Stimulated activated naive CD8-positive, alpha-beta T cell treated with anti-CD3 and anti-CD28 coated beads, Interleukin-15, Interleukin-2, amounts not matched to agents 100 ng/mL and 50 ng/mL, for 24 hours (primary cell): ENCODE data around the gene DBR1.

ENCODE experiments used
- H3K27ac Mint-ChIP-seq: one replicate; pipeline ENCODE4 v1.8.0; 2021; ENCODE audit warnings: mild to moderate bottlenecking, mixed read lengths
- H3K27me3 Mint-ChIP-seq: one replicate; pipeline ENCODE4 v1.8.0; 2021; ENCODE audit warnings: mixed read lengths
- H3K36me3 Mint-ChIP-seq: one replicate; pipeline ENCODE4 v1.8.0; 2021; ENCODE audit warnings: low read depth, mixed read lengths
- H3K4me1 Mint-ChIP-seq: one replicate; pipeline ENCODE4 v1.8.0; 2021; ENCODE audit warnings: low read depth, mixed read lengths
- H3K4me3 Mint-ChIP-seq: one replicate; pipeline ENCODE4 v1.8.0; 2021; ENCODE audit warnings: mild to moderate bottlenecking, mixed read lengths
- H3K9me3 Mint-ChIP-seq: one replicate; pipeline ENCODE4 v1.8.0; 2021; ENCODE audit warnings: mixed read lengths

DBR1 gene

DNA sequence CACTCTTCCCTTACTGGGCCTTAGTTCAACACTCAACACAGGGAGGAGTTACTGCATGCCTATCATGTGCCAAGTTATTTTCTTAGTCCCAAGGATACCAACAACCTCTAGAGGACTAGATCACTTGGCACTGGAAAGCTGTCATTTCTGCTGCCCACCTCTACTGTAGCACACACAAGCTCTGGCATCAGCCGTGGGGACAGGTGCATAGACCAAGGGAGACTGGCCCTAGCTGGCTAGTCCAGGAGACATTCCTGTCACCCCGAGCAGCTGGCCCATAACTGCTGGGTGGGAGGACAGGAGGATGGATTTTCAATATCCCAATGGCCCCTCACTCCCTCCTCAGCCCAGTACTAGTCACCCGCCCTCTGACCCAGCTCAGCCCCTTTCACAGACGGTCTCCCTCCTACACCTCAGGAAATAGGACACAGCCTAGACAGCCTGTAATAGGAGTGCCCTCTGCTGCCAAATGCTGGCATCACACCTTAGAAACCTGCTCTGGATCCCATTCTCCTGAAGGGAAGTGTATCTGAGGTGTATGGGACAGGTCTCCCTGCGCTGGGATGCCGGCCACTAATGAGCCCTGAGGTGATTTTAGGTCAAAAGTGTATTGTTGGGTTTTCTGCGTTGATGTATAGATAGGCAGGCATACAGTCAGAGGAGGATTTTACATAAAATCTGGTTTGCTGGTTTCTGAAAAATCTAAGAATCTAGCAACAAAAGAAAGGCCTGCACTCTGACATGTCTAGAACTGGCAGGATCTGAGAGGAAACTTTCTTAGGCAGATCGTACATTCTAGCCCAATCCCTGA, 55.9 kb downstream of the DBR1 start:
- peaks cover 8% of the 10 kb centered on the region for H3K4me1 Mint-ChIP-seq
- no peak overlapping the region for H3K4me3 Mint-ChIP-seq
- peaks cover 45% of the 10 kb centered on the region for H3K27me3 Mint-ChIP-seq
- H3K36me3 Mint-ChIP-seq: no peaks in the 10 kb centered on the region
- H3K9me3 Mint-ChIP-seq: no peaks in the 10 kb centered on the region
- no peak overlapping the region for H3K27ac Mint-ChIP-seq

GRCh38 chr3:138114988-138115971, 59.4 kb downstream of the DBR1 start, which contains the start of gene DZIP1L:
DZIP1L (minus strand) TSS chr3:138115608; CDS start chr3:138103971, 11,637 bp downstream.
- no peak within 1 kb of the TSS for H3K27ac Mint-ChIP-seq
- peaks cover 8% of the 10 kb centered on the region for H3K4me1 Mint-ChIP-seq
- H3K4me3 Mint-ChIP-seq: peak within 1 kb of the TSS; percentile 77
- H3K27me3 Mint-ChIP-seq: peaks cover 47% of the 10 kb centered on the region
- no peaks in the 10 kb centered on the region for H3K36me3 Mint-ChIP-seq
- H3K9me3 Mint-ChIP-seq: no peaks in the 10 kb centered on the region

- H3K27ac Mint-ChIP-seq: no peak overlapping the region
- no peaks in the 10 kb centered on the region for H3K9me3 Mint-ChIP-seq
- peaks cover 41% of the 10 kb centered on the region for H3K27me3 Mint-ChIP-seq
- no peaks in the 10 kb centered on the region for H3K36me3 Mint-ChIP-seq
- peak overlapping the region; percentile 77 for H3K4me3 Mint-ChIP-seq
- H3K4me1 Mint-ChIP-seq: peaks cover 8% of the 10 kb centered on the region
These were observed 60.2 kb downstream of the DBR1 start for GRCh38 chr3:138114431-138114918.

- H3K27ac Mint-ChIP-seq: no peak overlapping the region
- no peaks in the 10 kb centered on the region for H3K9me3 Mint-ChIP-seq
- H3K4me3 Mint-ChIP-seq: no peak overlapping the region
- peaks cover 8% of the 10 kb centered on the region for H3K4me1 Mint-ChIP-seq
- no peaks in the 10 kb centered on the region for H3K36me3 Mint-ChIP-seq
- peaks cover 42% of the 10 kb centered on the region for H3K27me3 Mint-ChIP-seq
These were observed 61.4 kb downstream of the DBR1 start for GRCh38 chr3:138113326-138113725.

- Mint-ChIP-seq H3K9me3 (no peaks in the 10 kb centered on the region), H3K4me3 (no peak overlapping the region), H3K27ac (no peak overlapping the region), H3K4me1 (peaks cover 8% of the 10 kb centered on the region), H3K36me3 (no peaks in the 10 kb centered on the region), H3K27me3 (peaks cover 40% of the 10 kb centered on the region)
These were observed 62.4 kb downstream of the DBR1 start for GRCh38 chr3:138112362-138112761.
